MCF 10A (cell line): ENCODE measurements around the gene RAPGEF1. TPM values are rescaled to one million over a fixed set of nuclear protein-coding genes. Genes with fewer than 3 reads are reported as not detected.

Experiments used
- BruUV-seq: library from RNA; stranded (reverse); fragments of 400-500 nt; replicated peaks from 2 replicates; lab custom pipeline; 2021; lab: Mats Ljungman, UMichigan
- CTCF ChIA-PET: fragments of 300-600 bp; sonication (Branson Sonifier 250); formaldehyde crosslinking; extraction: SDS; loops from one replicate; lab custom pipeline; 2021; ENCODE audit warnings: antibody characterized with exemption, inconsistent platforms; lab: Yijun Ruan, JAX
- POLR2A ChIA-PET: fragments of 300-600, 350-650 bp; sonication (Branson Sonifier 250); formaldehyde crosslinking; extraction: SDS; loops from one replicate; lab custom pipeline; 2020; ENCODE audit warnings: antibody characterized with exemption, inconsistent platforms; lab: Yijun Ruan, JAX
- DNase-seq: peaks from one replicate; pipeline ENCODE4 v3.0.0-alpha.2; 2018; ENCODE audit not compliant: unreplicated experiment
- H3K27ac Mint-ChIP-seq: one replicate; pipeline ENCODE4 v1.8.0; 2022; ENCODE audit warnings: mild to moderate bottlenecking, low read depth, mixed read lengths; ENCODE audit not compliant: unreplicated experiment
- H3K27me3 Mint-ChIP-seq: one replicate; pipeline ENCODE4 v1.8.0; 2022; ENCODE audit warnings: mixed read lengths; ENCODE audit not compliant: insufficient read depth, unreplicated experiment
- H3K36me3 Mint-ChIP-seq: one replicate; pipeline ENCODE4 v1.8.0; 2022; ENCODE audit warnings: mild to moderate bottlenecking, moderate library complexity, mixed read lengths; ENCODE audit not compliant: insufficient read depth, unreplicated experiment
- H3K4me1 Mint-ChIP-seq: one replicate; pipeline ENCODE4 v1.8.0; 2022; ENCODE audit warnings: mixed read lengths; ENCODE audit not compliant: insufficient read depth, unreplicated experiment
- H3K4me3 Mint-ChIP-seq: one replicate; pipeline ENCODE4 v1.8.0; 2022; ENCODE audit warnings: mild to moderate bottlenecking, moderate library complexity, mixed read lengths; ENCODE audit not compliant: unreplicated experiment
- H3K9me3 Mint-ChIP-seq: one replicate; pipeline ENCODE4 v1.8.0; 2022; ENCODE audit warnings: mixed read lengths; ENCODE audit not compliant: unreplicated experiment
- intact Hi-C: fragments of 100-400 bp; cut with micrococcal nuclease; formaldehyde crosslinking; loops from 2 replicates; pipeline ENCODE4 v1.14.1; 2022
- total RNA-seq: library from RNA; stranded (reverse); gene quantifications from 2 replicates; pipeline ENCODE4 v1.2.3, GENCODE V29; 2022
- TF ChIP-seq, protein P1 (sequence below): fragments of 200-600 bp; IDR thresholded peaks from one replicate; pipeline ENCODE4 v1.8.0; 2022; ENCODE audit warnings: antibody characterized with exemption, mild to moderate bottlenecking; ENCODE audit not compliant: unreplicated experiment

RAPGEF1 gene
- total RNA-seq, 1 experiment from 2014 or later: 55.4 TPM

DNA sequence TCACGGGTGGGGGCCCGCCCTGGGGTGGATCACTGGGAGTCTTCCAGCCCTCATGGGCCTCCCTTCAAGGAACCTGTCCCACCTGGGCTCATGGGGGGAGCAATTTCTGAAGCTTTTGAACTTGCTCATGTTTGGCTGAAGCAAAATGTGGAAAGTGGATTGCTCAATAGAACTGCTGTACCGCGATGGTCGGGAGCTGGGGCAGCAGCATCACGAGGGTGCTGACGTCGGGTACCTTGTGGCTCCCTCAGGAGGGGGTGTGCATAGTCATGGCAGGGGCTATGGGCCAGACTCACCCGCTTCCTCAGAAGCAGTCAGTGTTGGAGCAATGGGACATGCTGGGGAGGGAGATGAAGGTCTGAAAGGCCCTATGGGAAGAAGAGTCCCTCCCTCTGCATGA, 136.7 kb downstream of the RAPGEF1 start:
- CTCF ChIA-PET: interaction anchor here (0.6 to 2.4 kb wide), 3 partner anchors 12 to 346 kb away, joined by 3 to 11 read pairs (median 6); no protein-coding TSS in a partner anchor
- no peak overlapping the region for H3K27ac Mint-ChIP-seq
- POLR2A ChIA-PET: no interaction called here
- H3K27me3 Mint-ChIP-seq: no peaks in the 10 kb centered on the region
- no peak overlapping the region for H3K4me3 Mint-ChIP-seq
- peaks cover 32% of the 10 kb centered on the region for H3K36me3 Mint-ChIP-seq
- no peak for DNase-seq
- BruUV-seq: no TSS peak
- peaks cover 2% of the 10 kb centered on the region for H3K4me1 Mint-ChIP-seq
- TF ChIP-seq, protein P1, sequence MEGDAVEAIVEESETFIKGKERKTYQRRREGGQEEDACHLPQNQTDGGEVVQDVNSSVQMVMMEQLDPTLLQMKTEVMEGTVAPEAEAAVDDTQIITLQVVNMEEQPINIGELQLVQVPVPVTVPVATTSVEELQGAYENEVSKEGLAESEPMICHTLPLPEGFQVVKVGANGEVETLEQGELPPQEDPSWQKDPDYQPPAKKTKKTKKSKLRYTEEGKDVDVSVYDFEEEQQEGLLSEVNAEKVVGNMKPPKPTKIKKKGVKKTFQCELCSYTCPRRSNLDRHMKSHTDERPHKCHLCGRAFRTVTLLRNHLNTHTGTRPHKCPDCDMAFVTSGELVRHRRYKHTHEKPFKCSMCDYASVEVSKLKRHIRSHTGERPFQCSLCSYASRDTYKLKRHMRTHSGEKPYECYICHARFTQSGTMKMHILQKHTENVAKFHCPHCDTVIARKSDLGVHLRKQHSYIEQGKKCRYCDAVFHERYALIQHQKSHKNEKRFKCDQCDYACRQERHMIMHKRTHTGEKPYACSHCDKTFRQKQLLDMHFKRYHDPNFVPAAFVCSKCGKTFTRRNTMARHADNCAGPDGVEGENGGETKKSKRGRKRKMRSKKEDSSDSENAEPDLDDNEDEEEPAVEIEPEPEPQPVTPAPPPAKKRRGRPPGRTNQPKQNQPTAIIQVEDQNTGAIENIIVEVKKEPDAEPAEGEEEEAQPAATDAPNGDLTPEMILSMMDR: no peak
- no peaks in the 10 kb centered on the region for H3K9me3 Mint-ChIP-seq
- intact Hi-C loops: no loop called here

DNA sequence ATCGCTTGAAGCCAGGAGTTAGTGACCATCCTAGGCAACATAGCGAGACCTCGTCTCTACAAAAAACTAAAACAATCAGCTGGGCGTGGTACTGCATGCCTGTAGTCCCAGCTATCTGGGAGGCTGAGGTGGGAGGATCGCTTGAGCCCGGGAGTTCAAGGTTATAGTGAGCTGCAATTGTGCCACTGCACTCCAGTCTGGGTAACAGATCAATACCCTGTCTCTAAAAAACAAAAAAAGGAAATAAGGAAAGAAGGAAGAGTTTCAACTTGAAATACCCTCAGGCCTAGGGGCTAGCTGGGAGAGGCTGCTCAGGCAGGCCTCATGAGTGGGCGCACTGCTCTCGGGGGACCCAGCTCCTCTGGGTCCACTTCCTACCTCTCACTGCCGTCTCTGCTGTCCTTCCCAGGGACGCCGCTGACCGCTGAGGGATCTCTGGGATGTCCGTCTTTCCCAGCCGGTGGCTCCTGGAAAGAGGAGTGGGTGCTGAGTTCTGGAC, 138.1 kb downstream of the RAPGEF1 start:
- intact Hi-C loops: no loop called here
- POLR2A ChIA-PET: interaction anchor here (0.7 kb wide), 1 partner anchor 480 kb away, joined by 3 read pairs; no protein-coding TSS in a partner anchor
- Mint-ChIP-seq H3K4me3 (no peak overlapping the region), H3K36me3 (peaks cover 44% of the 10 kb centered on the region), H3K27me3 (no peaks in the 10 kb centered on the region), H3K4me1 (no peaks in the 10 kb centered on the region), H3K27ac (no peak overlapping the region), H3K9me3 (no peaks in the 10 kb centered on the region)
- no TSS peak for BruUV-seq
- TF ChIP-seq, protein P1: no peak
- CTCF ChIA-PET: interaction anchor here (0.7 to 2.4 kb wide), 6 partner anchors 10 to 450 kb away, joined by 3 to 11 read pairs (median 5); partner anchors contain the start of gene RAPGEF1
- no peak for DNase-seq

DNA sequence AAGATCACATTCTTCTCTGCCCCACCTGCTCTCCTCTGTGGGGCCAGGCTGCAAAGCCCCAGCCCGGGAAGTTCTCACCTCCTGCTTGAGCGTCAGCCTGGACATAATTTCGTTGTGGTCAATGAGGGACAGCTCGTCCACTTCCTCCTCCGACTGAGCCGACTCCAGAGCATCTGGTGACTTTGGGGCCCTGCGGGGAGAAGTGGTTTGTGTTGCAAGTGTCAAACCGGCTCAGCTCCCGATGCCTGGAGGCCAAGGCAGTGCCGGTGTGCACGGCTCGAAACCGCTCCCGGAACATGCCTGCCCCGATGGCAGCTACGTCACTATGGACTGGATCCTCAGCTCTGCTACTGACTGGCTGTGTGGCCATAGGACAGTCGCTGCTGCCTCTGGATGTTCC, 141.8 kb downstream of the RAPGEF1 start:
- no peak for DNase-seq
- Mint-ChIP-seq H3K9me3 (no peaks in the 10 kb centered on the region), H3K36me3 (peaks cover 29% of the 10 kb centered on the region), H3K27me3 (no peaks in the 10 kb centered on the region), H3K27ac (no peak overlapping the region), H3K4me1 (no peaks in the 10 kb centered on the region), H3K4me3 (no peak overlapping the region)
- POLR2A ChIA-PET: no interaction called here
- no TSS peak for BruUV-seq
- TF ChIP-seq, protein P1: no peak
- intact Hi-C loops: no loop called here
- CTCF ChIA-PET: interaction anchor here (0.6 to 1.6 kb wide), 6 partner anchors 10 to 142 kb away, joined by 3 to 8 read pairs (median 4); no protein-coding TSS in a partner anchor

DNA sequence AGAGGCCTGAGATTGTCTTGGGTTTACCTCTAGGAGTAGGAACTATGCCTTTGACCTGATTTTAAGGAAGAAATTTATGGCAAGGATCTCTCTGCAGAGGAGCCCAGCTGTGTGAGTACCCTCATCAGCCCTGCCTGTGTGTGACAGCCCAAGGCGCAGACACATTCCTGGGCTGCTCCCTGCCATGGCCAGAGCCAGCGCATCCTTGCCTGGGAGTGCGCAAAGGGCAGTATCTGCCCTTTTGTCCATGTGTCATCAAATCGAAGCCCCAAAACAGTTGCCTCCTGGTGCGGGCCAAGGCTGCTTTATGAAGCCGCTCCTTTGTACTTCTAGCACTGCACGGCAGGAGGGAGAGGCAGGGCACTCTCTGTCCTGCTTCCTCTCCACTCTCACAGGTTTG, 142.6 kb downstream of the RAPGEF1 start:
- DNase-seq: no peak
- BruUV-seq: no TSS peak
- intact Hi-C loops: no loop called here
- POLR2A ChIA-PET: interaction anchor here (0.7 kb wide), 1 partner anchor 135 kb away, joined by 4 read pairs; no protein-coding TSS in a partner anchor
- Mint-ChIP-seq H3K4me3 (no peak overlapping the region), H3K36me3 (peaks cover 28% of the 10 kb centered on the region), H3K27me3 (no peaks in the 10 kb centered on the region), H3K4me1 (no peaks in the 10 kb centered on the region), H3K27ac (no peak overlapping the region), H3K9me3 (no peaks in the 10 kb centered on the region)
- TF ChIP-seq, protein P1: no peak
- CTCF ChIA-PET: interaction anchor here (0.6 to 1.6 kb wide), 3 partner anchors 63 to 150 kb away, joined by 3 to 6 read pairs (median 5); no protein-coding TSS in a partner anchor
